CD4-positive, alpha-beta T cell treated with Interleukin-12 subunit alpha and Interleukin-12 subunit beta, for 1 hour (primary cell): ENCODE measurements around the gene CNTLN.
"Not testable (repeated sequence)": the region's sequence is repeated elsewhere in the genome, so short reads cannot be mapped to it uniquely, and the experiment has no call there.

Source experiments
- DNase-seq: peaks from one replicate; pipeline ENCODE4 v3.0.0-alpha.2; 2020

CNTLN gene

DNA sequence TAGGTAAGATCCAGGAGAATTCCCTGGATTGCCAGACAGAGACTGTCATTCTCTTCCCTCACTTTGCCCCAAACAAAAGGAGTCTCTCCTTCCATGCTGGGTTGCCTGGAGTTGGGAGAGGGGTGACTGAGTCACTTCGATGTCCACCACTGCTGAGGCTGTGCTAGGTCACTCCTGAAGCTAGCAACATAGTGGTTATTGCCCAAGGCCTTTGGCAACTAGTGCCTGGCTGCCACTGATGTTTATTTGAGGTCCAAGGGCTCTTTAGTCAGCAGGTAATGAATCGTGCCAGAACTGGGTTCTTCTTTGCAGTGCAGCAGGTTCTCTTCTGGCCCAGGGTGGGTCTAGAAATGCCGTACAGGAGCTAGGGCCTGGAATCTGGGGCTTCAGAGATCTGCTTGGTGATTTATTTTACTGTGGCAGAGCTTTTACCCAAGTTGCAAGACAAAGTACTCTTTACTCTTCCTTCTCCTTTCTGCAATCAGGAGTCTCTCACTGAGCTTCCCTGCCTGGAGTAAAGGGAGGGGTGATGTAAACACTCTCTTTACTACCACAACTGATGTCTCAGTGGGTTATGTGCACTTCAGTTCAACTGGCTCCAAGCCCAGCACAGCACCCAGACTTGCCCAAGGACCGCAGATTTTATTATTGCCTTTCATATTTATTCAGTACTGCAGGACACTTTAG, 288.3 kb downstream of the CNTLN start:
- no peak for DNase-seq

DNA sequence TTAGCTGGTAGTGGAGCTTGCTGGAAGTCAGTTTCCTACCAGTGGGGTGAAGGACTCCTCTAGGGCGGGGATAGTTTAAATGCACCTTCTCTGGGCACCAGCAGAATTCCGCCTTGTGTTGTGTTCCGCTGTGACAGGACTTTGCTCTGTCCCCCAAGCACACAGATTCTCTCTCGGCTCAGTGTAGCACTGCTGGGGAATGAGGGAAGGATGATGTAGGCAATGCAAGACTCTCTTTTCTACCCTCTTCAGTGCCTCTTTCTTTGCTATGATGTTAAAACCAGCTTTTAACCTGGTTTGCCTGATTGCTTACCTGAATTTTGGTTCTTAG, 288.8 kb downstream of the CNTLN start:
- no peak for DNase-seq

DNA sequence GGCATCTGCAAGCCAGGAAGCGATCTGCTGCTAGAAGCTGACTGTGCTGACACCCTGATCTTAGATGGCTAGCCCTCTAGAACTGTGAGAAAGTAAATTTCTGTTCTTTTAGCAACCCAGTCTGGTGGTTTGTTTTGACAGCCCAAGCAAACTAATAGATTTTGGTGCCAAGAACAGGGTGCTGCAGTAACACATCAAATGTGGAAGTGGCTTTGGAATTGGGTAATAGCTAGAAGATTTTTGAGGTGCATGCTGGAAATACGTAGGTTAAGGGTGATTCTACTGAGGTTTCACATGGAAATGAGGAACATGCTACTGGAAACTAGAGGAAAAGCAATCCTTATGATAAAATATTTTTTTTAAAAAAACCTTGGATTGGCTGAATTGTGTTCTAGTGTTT, 290.5 kb downstream of the CNTLN start:
- no peak for DNase-seq

DNA sequence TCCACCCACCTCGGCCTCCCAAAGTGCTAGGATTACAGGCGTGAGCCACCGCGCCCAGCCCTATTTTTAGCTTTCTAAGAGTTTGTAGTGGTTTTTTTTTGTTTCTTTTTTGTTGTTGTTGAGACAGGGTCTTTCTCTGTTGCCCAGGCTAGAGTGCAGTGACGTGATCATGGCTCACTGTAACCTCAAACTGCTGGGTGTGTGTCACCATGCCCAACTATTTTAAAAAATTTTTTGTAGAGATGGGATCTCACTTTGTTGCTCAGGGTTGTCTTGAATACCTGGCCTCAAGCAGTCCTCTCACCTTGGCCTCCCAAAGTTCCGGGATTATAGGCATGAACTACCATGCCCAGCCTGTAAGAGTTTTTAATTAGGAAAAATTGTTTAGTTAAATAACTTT, 298.7 kb downstream of the CNTLN start:
- no peak for DNase-seq

DNA sequence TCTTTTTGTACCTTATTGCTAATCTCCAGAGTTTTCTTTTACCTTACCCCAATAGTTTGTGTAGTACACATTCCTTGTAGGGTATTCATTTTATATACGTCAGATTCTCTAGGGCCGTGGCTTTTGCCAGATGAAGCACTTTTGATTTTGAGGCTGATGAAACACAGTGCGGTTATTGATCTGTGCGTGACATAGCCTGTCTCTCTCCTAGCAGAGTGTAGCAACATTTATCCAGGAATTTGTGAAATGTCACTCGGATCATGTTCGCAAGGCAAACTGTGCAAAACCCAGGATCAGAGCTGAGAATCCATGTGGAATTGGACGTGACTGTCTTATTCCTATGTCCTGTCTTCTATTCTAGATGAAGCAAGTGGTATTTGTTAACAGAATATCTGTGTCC, 302.0 kb downstream of the CNTLN start:
- no peak for DNase-seq

DNA sequence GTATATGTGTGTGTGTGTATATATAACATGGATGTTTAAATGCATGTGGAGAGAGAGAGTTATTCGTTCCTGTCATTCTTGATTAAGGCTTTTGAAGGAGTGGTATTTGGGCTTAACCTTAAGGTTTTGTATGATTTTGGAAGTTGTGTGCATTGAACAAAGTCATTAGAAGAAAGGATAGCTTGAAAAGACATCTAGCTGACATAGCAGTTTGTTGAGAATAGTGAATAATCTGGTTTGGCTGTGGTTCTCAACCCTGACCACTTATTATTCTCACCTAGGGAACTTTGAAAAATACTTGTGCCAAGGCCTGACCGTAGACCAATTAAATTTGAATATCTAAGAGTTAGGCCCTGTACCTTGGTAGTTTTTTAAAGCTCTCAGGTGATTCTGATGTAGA, 303.0 kb downstream of the CNTLN start:
- DNase-seq = no peak

DNA sequence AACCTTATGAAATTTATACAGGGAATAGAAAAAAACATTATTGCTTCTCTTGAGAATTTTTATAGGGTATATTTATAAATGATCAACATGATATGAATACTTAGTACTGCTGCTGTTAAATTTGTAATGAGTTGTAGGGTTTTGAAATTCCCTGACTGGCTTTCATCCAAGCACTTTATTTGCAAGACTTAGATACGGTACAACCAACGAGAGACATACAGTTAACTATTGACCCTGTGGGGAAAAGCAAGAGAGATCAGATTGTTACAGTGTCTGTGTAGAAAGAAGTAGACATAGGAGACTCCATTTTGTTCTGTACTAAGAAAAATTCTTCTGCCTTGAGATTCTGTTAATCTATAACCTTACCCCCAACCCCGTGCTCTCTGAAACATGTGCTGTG, 310.3 kb downstream of the CNTLN start:
- not testable (repeated sequence) for DNase-seq

DNA sequence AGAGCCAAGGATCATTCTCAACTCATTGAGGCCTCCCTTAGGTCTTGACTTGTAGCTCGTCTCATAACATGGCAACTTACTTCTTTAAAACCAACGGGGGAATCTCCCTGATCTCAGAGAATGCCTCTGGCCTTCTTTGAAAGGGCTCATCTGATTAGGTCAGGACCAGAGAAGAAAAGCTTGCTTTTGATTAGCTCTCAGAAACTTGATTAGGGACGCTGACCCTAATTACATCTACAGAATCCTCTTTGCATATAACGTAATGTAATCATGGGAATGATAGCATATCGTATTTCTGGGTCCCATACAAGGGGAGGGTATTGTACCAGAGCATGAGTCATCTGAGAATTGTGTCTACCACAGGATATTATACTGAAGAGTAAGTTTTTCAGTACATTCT, 318.9 kb downstream of the CNTLN start:
- DNase-seq = no peak

DNA sequence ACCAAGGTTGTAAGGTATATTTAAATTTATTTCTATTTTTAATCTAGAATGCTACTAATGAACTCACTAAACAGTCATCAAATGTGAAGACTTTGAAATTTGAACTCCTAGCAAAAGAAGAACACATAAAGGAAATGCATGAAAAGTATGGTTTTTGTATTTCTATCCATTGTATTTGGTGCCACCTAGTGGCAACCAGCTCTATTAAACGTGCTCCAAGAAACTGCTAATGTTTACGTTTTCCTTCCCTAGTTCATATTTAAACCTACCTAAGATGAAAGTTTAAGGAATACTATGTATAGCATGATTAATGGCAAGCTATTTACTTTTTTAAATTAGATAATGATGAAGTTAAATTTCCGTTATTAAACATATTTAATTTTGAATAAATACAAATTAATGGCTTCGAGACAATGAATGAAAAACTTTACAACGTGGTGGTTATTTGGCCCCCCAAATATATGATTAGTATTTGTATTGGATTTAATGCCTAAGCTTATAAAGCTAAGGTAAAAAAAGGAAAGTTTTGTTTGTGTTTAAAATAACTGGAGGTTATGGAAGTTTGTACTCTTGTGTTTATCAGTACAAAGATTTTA, 328.1 kb downstream of the CNTLN start:
- DNase-seq = peak; percentile 16

DNA sequence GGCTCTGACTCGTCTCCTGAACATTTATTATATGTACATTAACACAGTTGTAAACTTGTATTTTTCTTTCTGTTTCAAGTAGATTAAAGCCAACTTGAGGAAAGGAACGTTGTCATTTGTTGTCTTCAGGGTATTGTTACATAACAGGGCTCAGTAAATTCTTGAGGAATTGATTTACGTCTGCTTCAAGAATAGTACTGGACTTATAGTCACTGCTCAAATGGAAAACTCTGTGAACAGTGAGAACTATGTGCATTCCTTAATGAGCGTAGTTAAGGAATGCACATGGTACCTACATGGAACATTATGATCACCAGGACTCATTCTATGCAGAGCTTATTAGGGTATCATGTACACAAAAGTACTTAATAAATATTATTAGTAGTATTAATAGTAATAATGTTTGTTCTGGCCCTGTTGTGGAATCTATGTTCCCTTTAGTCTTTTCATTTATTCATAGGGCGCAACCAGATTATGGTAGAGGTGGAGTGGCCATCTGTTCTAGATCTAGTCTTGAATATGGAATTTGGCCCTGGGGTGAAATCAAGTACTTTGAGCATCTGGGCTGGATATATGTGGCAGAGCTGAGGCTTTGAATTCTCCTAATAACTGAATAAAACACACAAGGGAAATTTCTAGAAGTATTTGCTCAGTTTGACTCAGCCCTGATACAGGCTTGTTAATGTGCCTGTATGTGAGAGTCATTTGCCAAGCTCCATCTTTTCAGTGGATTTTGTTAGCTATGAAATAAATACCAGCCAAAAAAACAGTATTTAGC, 335.4 kb downstream of the CNTLN start:
- DNase-seq = no peak

DNA sequence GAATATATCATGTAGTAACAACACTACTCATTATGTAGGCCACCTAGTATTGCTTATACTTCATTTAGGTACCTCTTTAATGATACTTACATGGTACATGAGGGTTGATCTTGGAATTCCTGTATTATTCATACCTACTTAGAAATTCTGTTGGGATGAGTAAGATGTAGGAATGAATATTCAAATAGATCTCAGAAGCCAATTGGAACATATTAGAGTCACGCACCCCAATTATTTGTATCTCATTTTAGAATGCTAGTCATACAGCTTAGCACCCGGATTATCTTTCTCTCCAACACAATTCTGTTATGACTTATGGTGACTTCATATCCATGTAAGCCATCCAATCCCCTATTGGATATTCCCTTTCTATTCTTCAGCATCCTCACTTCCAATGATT, 337.3 kb downstream of the CNTLN start:
- no peak for DNase-seq

DNA sequence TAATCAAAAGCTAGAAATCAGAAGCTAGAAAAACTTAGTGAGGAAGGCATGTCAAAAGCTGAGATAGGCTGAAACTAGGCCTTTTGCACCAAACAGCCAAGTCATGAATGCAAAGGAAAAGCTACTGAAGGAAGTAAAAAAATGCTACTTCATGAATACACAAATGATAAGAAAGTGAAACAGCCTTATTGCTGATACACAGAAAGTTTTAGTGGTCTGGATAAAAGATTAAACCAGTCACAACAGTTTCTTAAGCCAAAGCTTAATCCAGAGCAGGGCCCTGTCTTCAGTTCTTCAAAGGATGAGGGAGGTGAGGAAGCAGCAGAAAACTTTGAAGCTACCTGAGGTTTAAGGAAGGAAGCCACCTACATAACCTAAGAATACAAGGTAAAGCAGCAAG, 341.6 kb downstream of the CNTLN start:
- no peak for DNase-seq

DNA sequence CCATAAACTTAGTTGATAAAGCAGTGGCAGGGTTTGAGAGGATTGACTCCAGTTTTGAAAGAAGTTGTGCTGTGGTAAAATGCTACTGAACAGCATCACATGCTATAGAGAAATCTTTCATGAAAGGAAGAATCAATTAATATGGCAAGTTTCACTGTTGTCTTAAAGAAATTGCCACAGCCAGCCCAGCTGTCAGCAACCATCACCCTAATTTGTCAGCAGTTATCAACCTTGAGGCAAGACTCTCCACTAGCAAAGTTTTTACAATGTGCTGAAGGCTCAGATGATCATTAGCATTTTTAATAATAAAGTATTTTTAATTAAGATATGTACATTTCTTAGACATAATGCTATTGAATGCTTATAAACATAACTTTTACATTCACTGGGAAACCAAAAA, 343.0 kb downstream of the CNTLN start:
- DNase-seq = no peak

DNA sequence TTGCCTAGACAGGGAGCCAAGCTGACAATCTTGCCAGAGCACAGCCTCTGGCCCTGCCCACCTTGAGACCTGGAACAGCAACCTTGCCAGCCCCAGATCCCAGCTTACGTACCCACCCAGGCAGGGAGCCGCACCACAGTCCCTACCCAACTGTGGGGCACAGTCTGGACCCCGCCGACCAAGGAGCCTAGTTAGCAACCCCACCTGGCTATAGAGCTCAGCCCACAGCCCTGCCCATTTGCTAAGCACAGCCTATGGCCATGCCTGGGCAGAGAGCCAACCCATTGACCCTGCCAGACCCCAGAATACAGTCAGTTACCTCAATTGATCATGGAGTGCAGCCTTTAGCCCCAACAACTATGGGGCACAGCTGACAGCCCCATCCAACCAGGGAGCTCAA, 346.1 kb downstream of the CNTLN start:
- DNase-seq = no peak

DNA sequence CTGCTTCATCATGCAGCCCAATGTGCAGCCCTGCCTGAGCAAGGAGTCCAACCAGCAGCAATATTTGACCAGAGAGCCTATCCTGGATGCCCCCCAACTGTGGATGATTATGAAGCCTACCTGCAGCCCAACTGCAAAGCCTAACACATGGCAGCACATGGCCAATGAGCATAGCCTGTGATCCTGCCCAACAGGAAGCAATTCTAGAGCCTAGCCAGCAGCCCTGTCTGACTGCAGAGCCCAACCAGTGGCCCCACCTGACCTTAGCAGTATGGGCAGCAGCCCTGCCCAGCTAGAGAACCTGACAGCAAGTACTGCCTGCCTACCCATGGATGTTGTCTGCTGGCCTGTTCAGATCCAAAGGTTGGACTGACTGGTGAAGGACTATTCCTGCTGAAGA, 346.7 kb downstream of the CNTLN start:
- DNase-seq = no peak

DNA sequence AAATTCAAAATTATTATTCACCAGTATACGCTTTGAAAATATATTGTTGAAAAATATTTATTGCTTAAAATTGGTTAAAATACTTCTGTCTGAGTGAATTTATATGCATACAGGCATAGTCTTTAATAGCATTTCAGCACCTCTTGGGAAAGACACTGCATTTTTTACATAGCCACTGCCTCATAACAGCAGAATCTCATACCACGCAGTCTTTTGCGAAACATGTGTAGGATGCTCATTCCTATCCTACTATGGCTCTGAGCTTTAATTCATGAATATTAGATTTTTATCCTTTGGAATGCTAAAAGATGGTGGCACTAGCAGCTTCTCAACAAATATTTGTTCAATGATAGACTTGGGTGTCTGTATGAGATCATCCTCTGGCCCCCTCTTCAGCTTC, 350.1 kb downstream of the CNTLN start:
- DNase-seq = no peak

DNA sequence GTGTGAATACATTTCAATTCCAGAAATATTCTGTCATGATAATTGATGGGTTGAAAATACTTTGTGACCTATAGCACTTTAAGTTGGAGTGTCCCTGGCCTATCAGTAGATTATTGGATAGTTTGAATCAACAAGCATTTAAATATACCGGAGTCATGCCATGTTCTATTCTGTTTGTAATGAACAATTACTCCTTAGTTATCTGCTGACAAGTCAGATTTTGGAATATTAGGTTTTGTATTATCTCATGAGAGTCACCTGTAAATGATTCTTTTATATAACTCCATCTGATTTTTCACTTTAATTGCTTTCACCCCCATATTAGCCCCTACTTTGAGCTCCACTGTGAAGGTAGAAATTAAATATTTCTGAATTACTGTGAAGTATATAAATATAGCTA, 351.6 kb downstream of the CNTLN start:
- DNase-seq = no peak

DNA sequence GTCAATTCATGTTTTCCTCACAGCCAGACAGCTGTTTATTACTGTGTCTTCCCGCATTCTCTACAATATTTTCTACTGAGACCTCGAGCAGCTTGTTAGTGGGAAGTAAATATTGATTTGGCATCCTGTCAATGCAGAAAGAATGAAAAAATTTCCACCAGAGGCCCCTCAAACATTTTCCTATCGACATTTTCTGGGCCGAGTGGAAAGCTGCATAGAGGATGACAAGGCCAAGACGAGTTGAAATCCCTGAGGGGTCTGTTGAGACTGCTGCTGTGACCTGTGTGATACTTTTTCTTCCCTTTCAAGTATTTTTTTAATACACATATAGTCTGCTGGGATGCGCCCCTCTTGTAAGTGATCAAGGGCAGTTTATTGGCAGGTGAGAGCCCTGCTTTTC, 352.6 kb downstream of the CNTLN start:
- no peak for DNase-seq

DNA sequence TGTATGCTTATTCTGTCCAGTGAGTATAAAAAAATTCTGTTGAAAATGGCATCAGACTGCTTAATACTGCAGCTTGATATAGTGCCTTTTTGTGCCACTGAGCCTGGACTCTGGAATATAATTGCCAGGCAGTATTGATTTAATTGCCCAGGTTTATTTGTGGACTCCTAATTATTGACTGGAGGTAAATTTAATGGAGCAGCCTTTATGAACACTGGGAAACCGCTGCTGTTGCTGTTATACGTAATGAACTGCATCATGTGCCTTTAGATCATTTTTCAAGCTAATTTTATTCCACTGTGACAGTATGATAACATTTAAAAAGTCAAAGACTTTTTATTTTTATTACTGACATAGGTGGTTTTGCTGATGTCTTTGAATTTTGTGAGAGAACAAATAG, 353.8 kb downstream of the CNTLN start:
- DNase-seq = no peak

DNA sequence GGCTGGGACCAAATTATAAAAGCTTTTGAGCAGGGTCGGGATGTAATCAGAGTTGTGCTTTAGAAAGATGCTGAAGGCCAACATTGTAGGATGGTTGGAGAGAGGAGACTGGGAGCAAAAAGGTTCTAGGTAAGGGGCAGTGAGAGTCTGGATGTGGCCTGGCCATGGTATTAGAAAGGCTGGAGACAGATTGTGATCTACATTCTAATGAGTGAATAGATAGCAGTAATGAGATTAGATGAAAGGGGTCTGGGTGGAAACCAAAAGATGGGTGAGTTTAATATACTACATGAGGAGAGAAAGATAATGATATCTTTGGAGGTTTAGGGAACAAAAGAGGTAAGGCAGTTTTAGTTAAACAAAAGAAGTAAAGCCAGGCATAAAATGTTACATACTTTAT, 355.3 kb downstream of the CNTLN start:
- no peak for DNase-seq

DNA sequence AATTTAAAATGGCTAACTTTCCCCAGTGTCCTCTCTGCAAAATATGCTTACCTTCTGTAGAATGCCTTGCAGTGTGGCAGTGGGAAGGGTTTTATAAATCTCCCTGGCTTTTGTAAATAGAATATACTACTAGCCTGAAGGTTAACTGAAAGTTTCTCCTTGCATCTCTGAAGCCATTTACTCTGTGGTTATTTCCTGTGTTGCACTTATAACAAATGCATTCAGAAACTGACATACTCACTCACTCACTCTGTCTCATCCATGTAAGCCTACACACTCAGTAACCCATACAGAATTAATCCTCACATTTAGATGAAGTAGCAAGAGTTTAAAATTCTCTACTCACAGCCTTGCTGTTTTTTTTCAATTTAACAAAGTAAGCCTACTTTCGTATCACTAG, 356.9 kb downstream of the CNTLN start:
- no peak for DNase-seq

DNA sequence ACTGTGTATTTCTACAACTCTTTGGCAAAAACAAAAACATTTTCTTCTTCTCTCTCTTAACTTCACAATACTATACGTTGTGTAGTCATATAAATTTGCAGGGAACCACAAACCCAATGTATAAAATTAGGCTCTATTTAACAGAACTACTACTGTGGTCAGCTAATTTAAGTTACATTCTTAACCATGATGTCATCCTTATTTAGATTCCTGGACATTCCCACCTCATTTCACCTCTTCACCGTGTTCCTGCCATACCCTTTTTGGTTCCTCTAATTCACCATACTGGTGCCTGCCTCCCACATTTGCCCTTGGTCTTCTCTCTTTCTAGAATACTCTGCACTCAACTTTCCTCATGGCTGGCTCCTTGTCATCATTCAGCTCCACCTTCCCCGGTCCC, 368.4 kb downstream of the CNTLN start:
- DNase-seq = no peak

DNA sequence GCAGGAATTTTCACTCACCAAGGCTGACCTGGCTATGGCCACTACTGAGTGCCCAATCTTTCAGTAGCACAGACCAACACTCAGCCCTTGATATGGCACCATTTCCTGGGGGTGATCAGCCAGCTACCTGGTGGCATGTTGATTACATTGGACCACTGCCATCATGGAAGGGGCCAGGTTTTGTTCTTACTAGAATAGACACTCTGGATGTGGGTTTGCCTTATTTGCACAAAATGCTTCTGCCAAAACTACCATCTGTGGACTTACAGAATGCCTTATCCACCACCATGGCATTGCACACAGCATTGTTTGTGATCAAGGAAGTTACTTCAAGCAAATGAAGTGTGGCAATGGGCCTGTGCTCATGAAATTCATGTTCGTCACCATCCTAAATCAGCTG, 374.3 kb downstream of the CNTLN start:
- no peak for DNase-seq

DNA sequence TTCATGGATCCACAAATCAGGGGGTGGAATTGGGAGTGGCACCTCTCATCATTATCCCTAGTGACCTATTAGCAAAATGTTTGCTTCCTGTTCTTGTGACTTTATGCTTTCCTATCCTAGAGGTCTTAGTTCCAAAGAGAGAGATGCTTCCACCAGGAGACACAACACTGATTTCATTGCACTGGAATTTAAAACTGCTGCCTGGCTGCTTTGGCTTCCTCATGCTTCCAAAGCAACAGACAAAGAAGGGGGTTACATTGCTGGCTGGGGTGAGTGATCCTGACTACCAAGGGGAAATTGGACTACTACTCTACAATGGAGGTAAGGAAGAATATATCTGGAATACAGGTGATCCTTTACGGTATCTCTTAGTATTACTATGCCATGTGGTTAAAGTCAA, 374.9 kb downstream of the CNTLN start:
- DNase-seq = no peak

DNA sequence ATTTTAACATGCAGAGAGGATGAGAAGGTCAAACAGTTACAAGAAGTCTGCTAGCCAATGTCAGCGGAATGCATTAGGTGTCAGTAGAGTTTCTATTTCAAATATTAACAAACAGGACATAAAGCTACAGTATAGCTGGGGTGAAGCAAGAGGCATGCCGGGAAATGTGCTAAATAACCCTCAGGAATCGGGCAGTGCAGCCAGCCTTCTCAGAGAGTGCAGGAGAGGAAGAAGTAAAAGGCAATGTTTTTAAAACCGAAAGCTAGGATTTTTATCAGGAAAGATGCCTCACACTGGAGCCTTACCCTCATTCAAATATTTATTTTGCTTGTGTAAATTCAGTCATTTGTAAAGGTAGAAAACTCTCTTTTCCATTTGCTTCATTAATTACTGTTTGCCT, 384.9 kb downstream of the CNTLN start:
- DNase-seq = no peak
